ENCODE measurements around the gene NPB.

Gene NPB

GRCh38 chr17:81941484-81942166, 39.6 kb downstream of the NPB start:
- peak in 2 of 3 experiments; percentile 79 to 80 for DNase-seq

- DNase-seq: no peak
These were observed 40.1 kb downstream of the NPB start for GRCh38 chr17:81942167-81942553.

- no peak for DNase-seq
These were observed 42.8 kb downstream of the NPB start for GRCh38 chr17:81944858-81945257.

- no peak for DNase-seq
These were observed 45.2 kb downstream of the NPB start, which contains the start of gene MYADML2 for GRCh38 chr17:81947189-81947588. TSS of gene MYADML2 (minus strand) at chr17:81947233. CDS start at chr17:81941741, 5,492 bp downstream.

- no peak for DNase-seq
These were observed 46.8 kb downstream of the NPB start for GRCh38 chr17:81948635-81949378.

- DNase-seq: no peak
These were observed 48.5 kb downstream of the NPB start for GRCh38 chr17:81950501-81950900.

- DNase-seq: no peak
These were observed 50.0 kb downstream of the NPB start for GRCh38 chr17:81951785-81952684.

Data from NCI-H1417 (cell line).